Muscle of back (tissue), 13 donors: ENCODE results near the gene AP1AR. TPM values are rescaled to one million over a fixed set of nuclear protein-coding genes. Genes with fewer than 3 reads are reported as not detected.
A peak's percentile ranks its signal among the peaks of the same experiment; 100 is the strongest.
"Not testable (repeated sequence)": the region's sequence is repeated elsewhere in the genome, so short reads cannot be mapped to it uniquely, and the experiment has no call there.

Source experiments
- DNase-seq, 3 donors: peaks; one replicate each; pipeline versions ENCODE4 v3.0.0 to v3.0.0-alpha.2; 2013
- long read RNA-seq, 9 donors: transcript quantifications; one replicate each; lab custom pipeline, GENCODE V29; 2026
- polyA plus RNA-seq, 10 donors: library from polyadenylated mRNA; unstranded; fragments of 120-200 nt; gene quantifications; one replicate each; pipeline ENCODE4 v1.2.1, GENCODE V29; 2013; ENCODE audit not compliant: insufficient read length in 10 of 10

The AP1AR gene
- 10 to 100 TPM in 9 of 10 donors, 1 to 10 TPM in 1; 9.5 to 17.4 (median 12.3) TPM for polyA plus RNA-seq
- long read RNA-seq, donor 1, partial matches to known transcripts, result 0 of 1 reads
- long read RNA-seq, donor 1, other reads (novel, unspliced or antisense), result 0 of 1 reads
- long read RNA-seq, donor 2, partial matches to known transcripts, result 0 of 4 reads
- long read RNA-seq, donor 2, other reads (novel, unspliced or antisense), result 0 of 4 reads
- long read RNA-seq, donor 3, result 0 reads
- long read RNA-seq, donor 4, partial matches to known transcripts, result 0 of 4 reads
- long read RNA-seq, donor 4, other reads (novel, unspliced or antisense), result 0 of 4 reads
- long read RNA-seq, donor 5, partial matches to known transcripts, result 0 of 5 reads
- long read RNA-seq, donor 5, other reads (novel, unspliced or antisense), result 0 of 5 reads
- long read RNA-seq, donor 6, partial matches to known transcripts, result 15 of 19 reads
- long read RNA-seq, donor 6, other reads (novel, unspliced or antisense), result 0 of 19 reads
- long read RNA-seq, donor 7, partial matches to known transcripts, result 0 of 2 reads
- long read RNA-seq, donor 7, other reads (novel, unspliced or antisense), result 0 of 2 reads
- long read RNA-seq, donor 8, partial matches to known transcripts, result 0 of 1 reads
- long read RNA-seq, donor 8, other reads (novel, unspliced or antisense), result 0 of 1 reads
- long read RNA-seq, donor 9, result 0 reads

GRCh38 chr4:112231779-112232713, at the start of gene AP1AR:
AP1AR (plus strand) TSS chr4:112231787; CDS start chr4:112232092, 305 bp downstream.
- DNase-seq, result peak; percentile 73 to 94 (median 86)

- no peak for DNase-seq
These were observed 49.0 kb upstream of the AP1AR start for GRCh38 chr4:112182604-112183003.

- no peak for DNase-seq
These were observed 48.3 kb upstream of the AP1AR start for GRCh38 chr4:112183252-112183651.

- no peak for DNase-seq
These were observed 47.1 kb upstream of the AP1AR start for GRCh38 chr4:112184438-112184837.

- DNase-seq, result no peak
These were observed 46.3 kb upstream of the AP1AR start for GRCh38 chr4:112185334-112185733.

- no peak for DNase-seq
These were observed 45.6 kb upstream of the AP1AR start for GRCh38 chr4:112185740-112186670.

- peak in 2 of 3 donors; percentile 3 to 48 for DNase-seq
These were observed 41.8 kb upstream of the AP1AR start for GRCh38 chr4:112189754-112190153.

- DNase-seq, result no peak
These were observed 40.9 kb upstream of the AP1AR start for GRCh38 chr4:112190684-112191083.

GRCh38 chr4:112196461-112196860, 35.1 kb upstream of the AP1AR start:
- DNase-seq, result no peak

GRCh38 chr4:112199041-112199440, 32.5 kb upstream of the AP1AR start:
- no peak for DNase-seq

GRCh38 chr4:112201915-112202505, 29.6 kb upstream of the AP1AR start:
- DNase-seq, result no peak

- no peak for DNase-seq
These were observed 28.0 kb upstream of the AP1AR start for GRCh38 chr4:112203593-112203992.

GRCh38 chr4:112206431-112206830, 25.2 kb upstream of the AP1AR start:
- DNase-seq, result no peak

GRCh38 chr4:112208137-112209095, 23.2 kb upstream of the AP1AR start:
- not testable (repeated sequence) for DNase-seq

- DNase-seq, result no peak
These were observed 20.8 kb upstream of the AP1AR start for GRCh38 chr4:112210777-112211176.

GRCh38 chr4:112213091-112213490, 18.5 kb upstream of the AP1AR start:
- DNase-seq, result no peak

- no peak for DNase-seq
These were observed 17.7 kb upstream of the AP1AR start for GRCh38 chr4:112213856-112214255.

GRCh38 chr4:112214390-112215264, 17.0 kb upstream of the AP1AR start:
- peak in 2 of 3 donors; percentile 14 to 21 for DNase-seq
